T-cell (primary cell): ENCODE data around the gene FOXP1. TPM values are rescaled to one million over a fixed set of nuclear protein-coding genes. Genes with fewer than 3 reads are reported as not detected.

Experiments
- ATAC-seq, 4 experiments: fragments of 200-7000 bp in 3 of 4; fragments of 150-1000 bp in 1 of 4; cut with Tn5 transposase; replicated peaks in 1 of 4; 1 replicate in 3 of 4; 2 replicates in 1 of 4; pipeline ENCODE4 v1.10.0; 2021; ENCODE audit warnings: moderate library complexity in 3 of 4, mild to moderate bottlenecking in 2 of 4, moderate number of reproducible peaks in 1 of 4
- CTCF ChIA-PET, 2 donors: fragments of 300-600 bp; sonication (Branson Sonifier 250); formaldehyde crosslinking; loops; one replicate each; lab custom pipeline; 2022; ENCODE audit warnings: antibody characterized with exemption in 2 of 2; lab: Charles Lee
- POLR2A ChIA-PET, 2 donors: fragments of 300-600 bp; sonication (Branson Sonifier 250); formaldehyde crosslinking; loops; one replicate each; lab custom pipeline; 2022; ENCODE audit warnings: antibody characterized with exemption in 2 of 2; lab: Charles Lee
- DNase-seq, 35 experiments: peaks; one replicate each; pipeline versions ENCODE4 v3.0.0 to v3.0.0-alpha.2; 2013 to 2023
- H3K27ac ChIP-seq: one replicate; pipeline ENCODE4 v1.5.1; 2013; ENCODE audit warnings: low read length
- H3K27me3 ChIP-seq, 2 experiments: replicated peaks in 1 of 2; 1 replicate in 1 of 2; 2 replicates in 1 of 2; pipeline versions ENCODE4 v1.6.1 to v1.7.0; 2013; ENCODE audit warnings: low read length in 1 of 2, mixed read lengths in 1 of 2; ENCODE audit not compliant: control insufficient read depth in 2 of 2, insufficient read depth in 2 of 2; ENCODE audit errors: extremely low read depth in 1 of 2
- H3K36me3 ChIP-seq, 2 donors: 1 replicate in 1 of 2; 2 replicates in 1 of 2; pipeline versions ENCODE4 v1.6.1 to v1.7.0; 2013; ENCODE audit warnings: low read length in 1 of 2; ENCODE audit not compliant: control insufficient read depth in 2 of 2, insufficient read depth in 1 of 2; ENCODE audit errors: extremely low read depth in 1 of 2
- H3K4me1 ChIP-seq, 2 experiments: 1 replicate in 1 of 2; 2 replicates in 1 of 2; pipeline versions ENCODE4 v1.6.1 to v1.7.0; 2013; ENCODE audit warnings: low read length in 2 of 2, mixed read lengths in 1 of 2; ENCODE audit not compliant: insufficient read depth in 2 of 2, control insufficient read depth in 1 of 2; ENCODE audit errors: extremely low read depth in 1 of 2
- H3K4me3 ChIP-seq, 2 donors: 1 replicate in 1 of 2; 2 replicates in 1 of 2; pipeline versions ENCODE4 v1.5.1 to v1.7.0; 2013; ENCODE audit warnings: mild to moderate bottlenecking in 2 of 2, low read length in 1 of 2, moderate library complexity in 1 of 2; ENCODE audit not compliant: control insufficient read depth in 1 of 2; ENCODE audit errors: extremely low read depth in 1 of 2
- H3K9me3 ChIP-seq: 2 replicates; pipeline ENCODE4 v1.7.0; 2013
- H3K27ac Mint-ChIP-seq, 2 donors: one replicate each; pipeline ENCODE4 v1.8.0; 2020 to 2021; ENCODE audit warnings: mild to moderate bottlenecking in 2 of 2, mixed read lengths in 2 of 2
- H3K27me3 Mint-ChIP-seq, 2 donors: one replicate each; pipeline ENCODE4 v1.8.0; 2021 to 2022; ENCODE audit warnings: mixed read lengths in 2 of 2
- H3K36me3 Mint-ChIP-seq: one replicate; pipeline ENCODE4 v1.8.0; 2021; ENCODE audit warnings: mixed read lengths
- H3K4me1 Mint-ChIP-seq, 3 donors: one replicate each; pipeline ENCODE4 v1.8.0; 2020 to 2022; ENCODE audit warnings: mixed read lengths in 3 of 3, mild to moderate bottlenecking in 1 of 3
- H3K4me3 Mint-ChIP-seq, 3 donors: one replicate each; pipeline ENCODE4 v1.8.0; 2020 to 2022; ENCODE audit warnings: mild to moderate bottlenecking in 3 of 3, mixed read lengths in 3 of 3, moderate library complexity in 3 of 3
- H3K9me3 Mint-ChIP-seq, 3 donors: one replicate each; pipeline ENCODE4 v1.8.0; 2020 to 2022; ENCODE audit warnings: mixed read lengths in 3 of 3
- WGBS: methylation state at CpG from one replicate; pipeline ENCODE4 v1.1.5; 2013; ENCODE audit warnings: missing lambda C conversion rate; ENCODE audit not compliant: insufficient coverage; 5-methylcytosine and 5-hydroxymethylcytosine counted together
- total RNA-seq, 35 experiments: library from RNA in 6 of 35; stranded (reverse) in 6 of 35; fragments of 120-200 nt in 1 of 35; gene quantifications; one replicate each; pipeline versions ENCODE4 v1.2.1 to v1.2.4 and lab custom pipeline; 2013 to 2026

The FOXP1 gene
- total RNA-seq, 5 donors from 2014 or later (not counting 1 experiment from before 2014, with no cell fraction given) = 258 to 586 (median 290) TPM

GRCh38 chr3:71476950-71477349 is 106.6 kb downstream of the FOXP1 start:
- CTCF ChIA-PET = interaction anchor here in 1 of 2 donors (0.6 to 1.2 kb wide), 2 partner anchors 14 to 29 kb away, joined by 4 to 8 read pairs; no protein-coding TSS in a partner anchor
- Histone ChIP-seq H3K4me3 (no peak overlapping the region), H3K9me3 (peaks cover 4% of the 10 kb centered on the region), H3K27me3 (no peaks in the 10 kb centered on the region), H3K4me1 (peaks cover 16 to 27% of the 10 kb centered on the region in 2 experiments), H3K36me3 (no peaks in the 10 kb centered on the region), H3K27ac (no peak overlapping the region)
- peaks cover 59% of the 10 kb centered on the region for H3K36me3 Mint-ChIP-seq
- peaks cover 0 to 11% (median 6%) of the 10 kb centered on the region in 3 donors for H3K9me3 Mint-ChIP-seq
- DNase-seq (no peak), ATAC-seq (no peak)
- peaks cover 86 to 98% (median 88%) of the 10 kb centered on the region in 3 donors for H3K4me1 Mint-ChIP-seq
- peak overlapping the region; percentile 29 to 61 for H3K27ac Mint-ChIP-seq
- H3K4me3 Mint-ChIP-seq = peak overlapping the region in 1 of 3 donors; percentile 30
- H3K27me3 Mint-ChIP-seq = no peaks in the 10 kb centered on the region
- POLR2A ChIA-PET = interaction anchor here in 1 of 2 donors (0.6 to 1.1 kb wide), 7 partner anchors 8 to 334 kb away, joined by 3 to 15 read pairs (median 4); no protein-coding TSS in a partner anchor
- WGBS = 100% methylated on average over 1 of the region's 2 CpGs

GRCh38 chr3:71469138-71469435 is 114.4 kb downstream of the FOXP1 start:
- DNase-seq = no peak
- H3K4me3 Mint-ChIP-seq = peak overlapping the region in 1 of 3 donors; percentile 23
- H3K4me1 Mint-ChIP-seq = peaks cover 83 to 92% (median 85%) of the 10 kb centered on the region in 3 donors

GRCh38 chr3:71468311-71469137 is 115.0 kb downstream of the FOXP1 start:
- no peak for ATAC-seq
- Mint-ChIP-seq H3K4me1 (peaks cover 83 to 91% (median 85%) of the 10 kb centered on the region in 3 donors), H3K36me3 (peaks cover 68% of the 10 kb centered on the region), H3K27me3 (no peaks in the 10 kb centered on the region), H3K4me3 (peak overlapping the region in 1 of 3 donors; percentile 23), H3K9me3 (peaks cover 0 to 8% (median 6%) of the 10 kb centered on the region in 3 donors), H3K27ac (peak overlapping the region; percentile 23 to 53)
- H3K4me1 ChIP-seq = peaks cover 7 to 21% of the 10 kb centered on the region in 2 experiments
- ChIA-PET POLR2A (no interaction called here), CTCF (no interaction called here)
- no peak for DNase-seq
- peaks cover 4% of the 10 kb centered on the region for H3K9me3 ChIP-seq
- no peaks in the 10 kb centered on the region for H3K27me3 ChIP-seq
- H3K4me3 ChIP-seq = no peak overlapping the region
- 93% methylated on average over 5 of the region's 12 CpGs for WGBS
- H3K27ac ChIP-seq = no peak overlapping the region
- peaks cover 7 to 13% of the 10 kb centered on the region in 2 donors for H3K36me3 ChIP-seq

More at GRCh38 chr3:71469138-71469435, 114.4 kb downstream of the FOXP1 start:
- ChIA-PET CTCF (interaction anchor here in 1 of 2 donors (1.6 kb wide), 1 partner anchor 24 kb away, joined by 4 read pairs; no protein-coding TSS in a partner anchor), POLR2A (interaction anchor here in 1 of 2 donors (0.7 kb wide), 1 partner anchor 22 kb away, joined by 3 read pairs; no protein-coding TSS in a partner anchor)
- ATAC-seq = no peak
- Histone ChIP-seq H3K4me3 (no peak overlapping the region), H3K27ac (no peak overlapping the region), H3K9me3 (peaks cover 4% of the 10 kb centered on the region), H3K27me3 (no peaks in the 10 kb centered on the region), H3K4me1 (peaks cover 7 to 21% of the 10 kb centered on the region in 2 experiments), H3K36me3 (peaks cover 7 to 13% of the 10 kb centered on the region in 2 donors)
- Mint-ChIP-seq H3K27ac (peak overlapping the region; percentile 13 to 23), H3K36me3 (peaks cover 69% of the 10 kb centered on the region), H3K9me3 (peaks cover 0 to 11% (median 6%) of the 10 kb centered on the region in 3 donors), H3K27me3 (no peaks in the 10 kb centered on the region)
- no CpG with 5 or more reads among the region's 1 CpG for WGBS

GRCh38 chr3:71466483-71466882 is 117.0 kb downstream of the FOXP1 start:
- no peaks in the 10 kb centered on the region for H3K27me3 ChIP-seq
- Mint-ChIP-seq H3K27ac (peak overlapping the region; percentile 75 to 78), H3K4me3 (no peak overlapping the region), H3K36me3 (peaks cover 64% of the 10 kb centered on the region), H3K27me3 (no peaks in the 10 kb centered on the region), H3K4me1 (peaks cover 78 to 89% (median 82%) of the 10 kb centered on the region in 3 donors), H3K9me3 (no peaks in the 10 kb centered on the region)
- no peaks in the 10 kb centered on the region for H3K9me3 ChIP-seq
- no peak overlapping the region for H3K4me3 ChIP-seq
- peaks cover 7 to 21% of the 10 kb centered on the region in 2 experiments for H3K4me1 ChIP-seq
- CTCF ChIA-PET = no interaction called here
- no peak for DNase-seq
- no peak for ATAC-seq
- 83% methylated on average over 1 of the region's 10 CpGs for WGBS
- no peak overlapping the region for H3K27ac ChIP-seq
- POLR2A ChIA-PET = interaction anchor here in 1 of 2 donors (0.6 kb wide), 1 partner anchor 187 kb away, joined by 5 read pairs; no protein-coding TSS in a partner anchor
- H3K36me3 ChIP-seq = peaks cover 7 to 16% of the 10 kb centered on the region in 2 donors

GRCh38 chr3:71465371-71466036 is 118.0 kb downstream of the FOXP1 start:
- peaks cover 7 to 14% of the 10 kb centered on the region in 2 donors for H3K36me3 ChIP-seq
- no peaks in the 10 kb centered on the region for H3K27me3 ChIP-seq
- no peaks in the 10 kb centered on the region for H3K9me3 ChIP-seq
- H3K4me1 Mint-ChIP-seq = peaks cover 82 to 90% (median 89%) of the 10 kb centered on the region in 3 donors
- ChIA-PET POLR2A (interaction anchor here in 1 of 2 donors (0.6 kb wide), 2 partner anchors 186 to 233 kb away, joined by 5 to 7 read pairs; no protein-coding TSS in a partner anchor), CTCF (no interaction called here)
- H3K27me3 Mint-ChIP-seq = no peaks in the 10 kb centered on the region
- peak overlapping the region; percentile 75 to 78 for H3K27ac Mint-ChIP-seq
- H3K4me3 Mint-ChIP-seq = no peak overlapping the region
- whole genome bisulfite sequencing = 83% methylated on average over 10 of the region's 13 CpGs
- no peaks in the 10 kb centered on the region for H3K9me3 Mint-ChIP-seq
- H3K27ac ChIP-seq = no peak overlapping the region
- no peak overlapping the region for H3K4me3 ChIP-seq
- ATAC-seq (peak in 2 of 4 experiments; percentile 23 to 26), DNase-seq (no peak)
- peaks cover 6 to 20% of the 10 kb centered on the region in 2 experiments for H3K4me1 ChIP-seq
- peaks cover 70% of the 10 kb centered on the region for H3K36me3 Mint-ChIP-seq

GRCh38 chr3:71464613-71465012 is 118.9 kb downstream of the FOXP1 start:
- POLR2A ChIA-PET = interaction anchor here (0.5 to 0.6 kb wide), 2 partner anchors 14 to 311 kb away, joined by 3 to 5 read pairs; no protein-coding TSS in a partner anchor
- no peaks in the 10 kb centered on the region for H3K27me3 ChIP-seq
- Mint-ChIP-seq H3K9me3 (no peaks in the 10 kb centered on the region), H3K36me3 (peaks cover 73% of the 10 kb centered on the region), H3K4me3 (no peak overlapping the region), H3K27me3 (no peaks in the 10 kb centered on the region), H3K4me1 (peaks cover 81 to 88% (median 86%) of the 10 kb centered on the region in 3 donors), H3K27ac (peak overlapping the region in 1 of 2 donors; percentile 59)
- H3K4me3 ChIP-seq = no peak overlapping the region
- CTCF ChIA-PET = no interaction called here
- no peaks in the 10 kb centered on the region for H3K9me3 ChIP-seq
- H3K36me3 ChIP-seq = peaks cover 7 to 14% of the 10 kb centered on the region in 2 donors
- ATAC-seq = no peak
- no peak overlapping the region for H3K27ac ChIP-seq
- 100% methylated on average over 1 of the region's 2 CpGs for WGBS
- no peak for DNase-seq
- peaks cover 6 to 17% of the 10 kb centered on the region in 2 experiments for H3K4me1 ChIP-seq
